Measurements from ENCODE around the gene ZNFX1. TPM values are rescaled to one million over a fixed set of nuclear protein-coding genes. Genes with fewer than 3 reads are reported as not detected.

ZNFX1 gene
- total and polyA plus RNA-seq, 2 donors (not counting 1 experiment from before 2014, with no cell fraction given) = 10.3 to 37.9 TPM

- no peak for TF ChIP-seq CTCF (IDR thresholded peaks at IDR 0.05)
- TF ChIP-seq EZH2 (IDR thresholded peaks at IDR 0.05; ENCODE audit: borderline replicate concordance, insufficient read depth, low read depth, low read length, poor library complexity, severe bottlenecking) = no peak
- intact Hi-C loops (cut with micrococcal nuclease) = no loop called here
- ChIA-PET CTCF (no interaction called here), POLR2A (no interaction called here)
- Histone ChIP-seq H3K36me3 (replicated peaks in 1 of 2; ENCODE audit: control extremely low read depth in 1 of 2, control insufficient read depth in 1 of 2, extremely low read depth in 1 of 2, insufficient read depth in 2 of 2, low read length in 1 of 2) (no peaks in the 10 kb centered on the region), H3K4me1 (ENCODE audit: control insufficient read depth in 2 of 2, insufficient read depth in 2 of 2, low read length in 2 of 2) (peaks cover 0 to 4% of the 10 kb centered on the region in 2 donors), H3K4me2 (replicated peaks; ENCODE audit: low read depth, low read length, poor library complexity, severe bottlenecking) (no peak overlapping the region), H3K27me3 (replicated peaks in 1 of 4; ENCODE audit: control extremely low read depth in 1 of 4, control insufficient read depth in 3 of 4, insufficient read depth in 4 of 4, low read length in 3 of 4) (peaks cover 0 to 21% (median 10%) of the 10 kb centered on the region in 4 experiments), H3K4me3 (ENCODE audit: control extremely low read depth in 1 of 5, extremely low read depth in 1 of 5, insufficient read depth in 1 of 5, low read depth in 2 of 5, low read length in 4 of 5) (no peak overlapping the region), H3K79me2 (ENCODE audit: control insufficient read depth, insufficient read depth, low read length) (no peaks in the 10 kb centered on the region), H2AFZ (ENCODE audit: insufficient read depth, low read depth, low read length, poor library complexity, severe bottlenecking) (no peak overlapping the region), H3K27ac (ENCODE audit: low read length in 2 of 2) (no peak overlapping the region), H3K9ac (ENCODE audit: low read length) (no peak overlapping the region), H4K20me1 (ENCODE audit: control insufficient read depth, insufficient read depth, low read length, poor library complexity, severe bottlenecking) (no peaks in the 10 kb centered on the region), H3K9me3 (ENCODE audit: control extremely low read depth in 1 of 3, control insufficient read depth in 2 of 3, insufficient read depth in 1 of 3, low read length in 2 of 3) (peaks cover 1 to 7% (median 4%) of the 10 kb centered on the region in 3 donors)
- ATAC-seq (ENCODE audit: low read depth) = no peak
- whole genome bisulfite sequencing (ENCODE audit: insufficient coverage) = 79% methylated on average over 2 of the region's 2 CpGs
- no peak overlapping the region for H3K4me3 Mint-ChIP-seq
- peaks cover 3% of the 10 kb centered on the region for H3K9me3 Mint-ChIP-seq (ENCODE audit: insufficient read depth)
- DNase-seq = no peak
- H3K27ac Mint-ChIP-seq = no peak overlapping the region
- H3K27me3 Mint-ChIP-seq = peaks cover 48% of the 10 kb centered on the region
- H3K4me1 Mint-ChIP-seq = peaks cover 2% of the 10 kb centered on the region
These were observed 35.4 kb upstream of the ZNFX1 start for GRCh38 chr20:49313283-49313682.

GRCh38 chr20:49312661-49313060 lies 34.8 kb upstream of the ZNFX1 start:
- H3K27me3 ChIP-seq (replicated peaks in 1 of 4; ENCODE audit: control extremely low read depth in 1 of 4, control insufficient read depth in 3 of 4, insufficient read depth in 4 of 4, low read length in 3 of 4) = peaks cover 0 to 16% (median 7%) of the 10 kb centered on the region in 4 experiments
- H3K9me3 Mint-ChIP-seq (ENCODE audit: insufficient read depth) = peaks cover 3% of the 10 kb centered on the region
- no peak overlapping the region for H3K9ac ChIP-seq (ENCODE audit: low read length)
- H3K4me1 Mint-ChIP-seq = no peaks in the 10 kb centered on the region
- 80% methylated on average over 4 of the region's 4 CpGs for WGBS (ENCODE audit: insufficient coverage)
- CTCF ChIA-PET = no interaction called here
- no peaks in the 10 kb centered on the region for H4K20me1 ChIP-seq (ENCODE audit: control insufficient read depth, insufficient read depth, low read length, poor library complexity, severe bottlenecking)
- H3K4me3 Mint-ChIP-seq = no peak overlapping the region
- no peak overlapping the region for H3K4me2 ChIP-seq (replicated peaks; ENCODE audit: low read depth, low read length, poor library complexity, severe bottlenecking)
- TF ChIP-seq EZH2 (IDR thresholded peaks at IDR 0.05; ENCODE audit: borderline replicate concordance, insufficient read depth, low read depth, low read length, poor library complexity, severe bottlenecking) = no peak
- TF ChIP-seq CTCF (IDR thresholded peaks at IDR 0.05) = no peak
- intact Hi-C loops (cut with micrococcal nuclease) = no loop called here
- POLR2A ChIA-PET = no interaction called here
- DNase-seq (no peak), ATAC-seq (ENCODE audit: low read depth) (no peak)
- H3K79me2 ChIP-seq (ENCODE audit: control insufficient read depth, insufficient read depth, low read length) = no peaks in the 10 kb centered on the region
- no peak overlapping the region for H2AFZ ChIP-seq (ENCODE audit: insufficient read depth, low read depth, low read length, poor library complexity, severe bottlenecking)
- peaks cover 43% of the 10 kb centered on the region for H3K27me3 Mint-ChIP-seq
- H3K36me3 ChIP-seq (replicated peaks in 1 of 2; ENCODE audit: control extremely low read depth in 1 of 2, control insufficient read depth in 1 of 2, extremely low read depth in 1 of 2, insufficient read depth in 2 of 2, low read length in 1 of 2) = no peaks in the 10 kb centered on the region
- no peak overlapping the region for H3K4me3 ChIP-seq (ENCODE audit: control extremely low read depth in 1 of 5, extremely low read depth in 1 of 5, insufficient read depth in 1 of 5, low read depth in 2 of 5, low read length in 4 of 5)
- H3K4me1 ChIP-seq (ENCODE audit: control insufficient read depth in 2 of 2, insufficient read depth in 2 of 2, low read length in 2 of 2) = no peaks in the 10 kb centered on the region
- H3K27ac Mint-ChIP-seq = no peak overlapping the region
- H3K27ac ChIP-seq (ENCODE audit: low read length in 2 of 2) = no peak overlapping the region
- peaks cover 1 to 7% (median 4%) of the 10 kb centered on the region in 3 donors for H3K9me3 ChIP-seq (ENCODE audit: control extremely low read depth in 1 of 3, control insufficient read depth in 2 of 3, insufficient read depth in 1 of 3, low read length in 2 of 3)

Data from B cell (primary cell).